Mammary epithelial cell (primary cell): Measurements from ENCODE around the gene DTNB.

Experiments used
- CTCF ChIP-seq, 2 donors: IDR thresholded peaks in 1 of 2; conservative IDR thresholded peaks in 1 of 2; 2 replicates each; pipeline ENCODE4 v1.5.1; 2011 to 2012; ENCODE audit warnings: inconsistent platforms in 2 of 2, low read length in 2 of 2, mild to moderate bottlenecking in 2 of 2, control low read depth in 1 of 2, low read depth in 1 of 2; ENCODE audit not compliant: insufficient read depth in 1 of 2; ENCODE audit errors: extremely low read depth in 1 of 2
- EZH2 ChIP-seq: IDR thresholded peaks from 2 replicates; pipeline ENCODE4 v1.6.1; 2012; ENCODE audit warnings: low read length, inconsistent platforms, borderline replicate concordance

GRCh38 chr2:25602333-25602723 is 71.0 kb downstream of the DTNB start:
- no peak for TF ChIP-seq CTCF (conservative IDR thresholded peaks at IDR 0.05 in 1 of 2, IDR thresholded peaks at IDR 0.05 in 1 of 2; ENCODE audit: extremely low read depth in 1 of 2, insufficient read depth in 1 of 2, low read depth in 1 of 2, low read length in 2 of 2)
- no peak for TF ChIP-seq EZH2
